D721Med (cell line): ENCODE data around the gene ANKS3.

Experiments
- DNase-seq: peaks from one replicate; pipeline ENCODE4 v3.0.0; 2011; ENCODE audit warnings: low spot score; ENCODE audit not compliant: insufficient read length
- FAIRE-seq: peaks from 2 replicates; lab custom pipeline; 2011; peaks lifted over from hg19 to GRCh38; lab: Jason Lieb, UNC
- CTCF ChIP-seq: IDR thresholded peaks from 2 replicates; pipeline ENCODE4 v1.5.1; 2012; ENCODE audit warnings: mild to moderate bottlenecking, control low read depth; ENCODE audit not compliant: insufficient read depth; ENCODE audit errors: missing control alignments

The ANKS3 gene

GRCh38 chr16:4684058-4684715, 49.9 kb downstream of the ANKS3 start:
- no peak for FAIRE-seq
- TF ChIP-seq CTCF: no peak
- DNase-seq: no peak

GRCh38 chr16:4683255-4684057, 50.6 kb downstream of the ANKS3 start:
- DNase-seq (no peak), FAIRE-seq (no peak)
- TF ChIP-seq CTCF: no peak

GRCh38 chr16:4682616-4683254, 51.3 kb downstream of the ANKS3 start:
- TF ChIP-seq CTCF: no peak
- DNase-seq (no peak), FAIRE-seq (no peak)

GRCh38 chr16:4682084-4682591, 51.9 kb downstream of the ANKS3 start:
- FAIRE-seq (no peak), DNase-seq (no peak)
- no peak for TF ChIP-seq CTCF

GRCh38 chr16:4681471-4682083, 52.5 kb downstream of the ANKS3 start:
- no peak for TF ChIP-seq CTCF
- FAIRE-seq: no peak
- DNase-seq: no peak

- no peak for FAIRE-seq
- TF ChIP-seq CTCF: no peak
- DNase-seq: no peak
These were observed 53.2 kb downstream of the ANKS3 start for GRCh38 chr16:4680673-4681470.
